Vagina (tissue), 2 donors: Measurements from ENCODE around the gene CMTM1. TPM values are rescaled to one million over a fixed set of nuclear protein-coding genes. Genes with fewer than 3 reads are reported as not detected.
"Not testable (repeated sequence)": the region's sequence is repeated elsewhere in the genome, so short reads cannot be mapped to it uniquely, and the experiment has no call there.

Source experiments
- DNase-seq, 2 donors: peaks; one replicate each; pipeline ENCODE4 v3.0.0-alpha.2; 2017; ENCODE audit errors: extremely low spot score in 2 of 2
- H3K27ac ChIP-seq: fragments of 200-600 bp; sonication (generic); one replicate; pipeline ENCODE4 v1.5.1; 2019
- H3K27me3 ChIP-seq: fragments of 200-600 bp; sonication (generic); one replicate; pipeline ENCODE4 v1.5.1; 2019
- H3K36me3 ChIP-seq, 2 donors: fragments of 200-600 bp; sonication (generic); one replicate each; pipeline ENCODE4 v1.5.1; 2017 to 2019
- H3K4me1 ChIP-seq: fragments of 200-600 bp; sonication (generic); one replicate; pipeline ENCODE4 v1.5.1; 2019
- H3K4me3 ChIP-seq, 2 donors: fragments of 200-600 bp; sonication (generic); 1 replicate in 1 of 2; 2 replicates in 1 of 2; pipeline ENCODE4 v1.5.1; 2016 to 2019
- H3K9me3 ChIP-seq: fragments of 200-600 bp; sonication (generic); one replicate; pipeline ENCODE4 v1.5.1; 2019
- POLR2A ChIP-seq, 2 donors: fragments of 450-650 bp; IDR thresholded peaks; one replicate each; pipeline ENCODE4 v1.6.1; 2017; ENCODE audit warnings: antibody characterized with exemption in 2 of 2, mild to moderate bottlenecking in 2 of 2, moderate library complexity in 2 of 2
- POLR2AphosphoS5 ChIP-seq, 2 donors: sonication (generic); formaldehyde crosslinking; IDR thresholded peaks; one replicate each; pipeline ENCODE4 v1.9.0; 2017; ENCODE audit warnings: antibody characterized with exemption in 2 of 2, mild to moderate bottlenecking in 2 of 2, low read depth in 1 of 2; ENCODE audit not compliant: insufficient read depth in 1 of 2
- intact Hi-C: fragments of 100-400 bp; cut with DNase I; formaldehyde crosslinking; loops from one replicate; pipeline ENCODE4 v1.15.1; 2023
- total RNA-seq: library from RNA; depleted of rRNA; stranded (reverse); fragments of >200 nt; gene quantifications from one replicate; pipeline ENCODE4 v1.2.3, GENCODE V29; 2016
- TF ChIP-seq, protein P1 (sequence below), 3 experiments: fragments of 450-650 bp in 2 of 3; fragments of 200-600 bp in 1 of 3; sonication (generic) in 1 of 3; IDR thresholded peaks; one replicate each; pipeline ENCODE4 v1.5.1; 2017 to 2019; ENCODE audit warnings: antibody characterized with exemption in 3 of 3, mild to moderate bottlenecking in 2 of 3, moderate library complexity in 2 of 3

Gene CMTM1
- total RNA-seq, 1 donor from 2014 or later = not detected

DNA sequence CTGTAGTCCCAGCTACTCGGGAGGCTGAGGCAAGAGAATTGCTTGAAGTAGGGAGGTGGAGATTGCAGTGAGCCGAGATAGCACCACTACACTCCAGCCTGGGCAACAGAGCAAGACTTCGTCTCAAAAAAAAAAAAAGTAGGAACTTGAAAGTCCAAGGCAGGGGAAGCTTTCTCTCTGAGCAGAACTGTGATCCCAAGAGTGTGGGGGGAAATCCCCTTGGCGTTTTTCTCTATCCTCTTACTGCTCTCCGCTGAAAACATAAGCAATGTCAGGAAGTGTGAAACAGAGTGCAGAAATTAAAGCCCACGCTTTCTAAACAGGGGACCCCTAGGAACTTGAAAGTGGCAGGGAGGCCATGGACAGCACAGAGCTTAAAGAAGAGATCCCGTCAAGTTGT, 28.5 kb downstream of the CMTM1 start:
- Histone ChIP-seq H3K4me1 (no peaks in the 10 kb centered on the region), H3K27ac (no peak overlapping the region), H3K36me3 (no peaks in the 10 kb centered on the region), H3K27me3 (no peaks in the 10 kb centered on the region), H3K9me3 (no peaks in the 10 kb centered on the region), H3K4me3 (no peak overlapping the region)
- no peak for DNase-seq
- TF ChIP-seq POLR2AphosphoS5 (IDR thresholded peaks at IDR 0.05; ENCODE audit: insufficient read depth in 1 of 2, low read depth in 1 of 2) (no peak), POLR2A (IDR thresholded peaks at IDR 0.05) (no peak)
- TF ChIP-seq, protein P1, sequence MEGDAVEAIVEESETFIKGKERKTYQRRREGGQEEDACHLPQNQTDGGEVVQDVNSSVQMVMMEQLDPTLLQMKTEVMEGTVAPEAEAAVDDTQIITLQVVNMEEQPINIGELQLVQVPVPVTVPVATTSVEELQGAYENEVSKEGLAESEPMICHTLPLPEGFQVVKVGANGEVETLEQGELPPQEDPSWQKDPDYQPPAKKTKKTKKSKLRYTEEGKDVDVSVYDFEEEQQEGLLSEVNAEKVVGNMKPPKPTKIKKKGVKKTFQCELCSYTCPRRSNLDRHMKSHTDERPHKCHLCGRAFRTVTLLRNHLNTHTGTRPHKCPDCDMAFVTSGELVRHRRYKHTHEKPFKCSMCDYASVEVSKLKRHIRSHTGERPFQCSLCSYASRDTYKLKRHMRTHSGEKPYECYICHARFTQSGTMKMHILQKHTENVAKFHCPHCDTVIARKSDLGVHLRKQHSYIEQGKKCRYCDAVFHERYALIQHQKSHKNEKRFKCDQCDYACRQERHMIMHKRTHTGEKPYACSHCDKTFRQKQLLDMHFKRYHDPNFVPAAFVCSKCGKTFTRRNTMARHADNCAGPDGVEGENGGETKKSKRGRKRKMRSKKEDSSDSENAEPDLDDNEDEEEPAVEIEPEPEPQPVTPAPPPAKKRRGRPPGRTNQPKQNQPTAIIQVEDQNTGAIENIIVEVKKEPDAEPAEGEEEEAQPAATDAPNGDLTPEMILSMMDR (IDR thresholded peaks at IDR 0.05) = no peak
- intact Hi-C loops = no loop called here

DNA sequence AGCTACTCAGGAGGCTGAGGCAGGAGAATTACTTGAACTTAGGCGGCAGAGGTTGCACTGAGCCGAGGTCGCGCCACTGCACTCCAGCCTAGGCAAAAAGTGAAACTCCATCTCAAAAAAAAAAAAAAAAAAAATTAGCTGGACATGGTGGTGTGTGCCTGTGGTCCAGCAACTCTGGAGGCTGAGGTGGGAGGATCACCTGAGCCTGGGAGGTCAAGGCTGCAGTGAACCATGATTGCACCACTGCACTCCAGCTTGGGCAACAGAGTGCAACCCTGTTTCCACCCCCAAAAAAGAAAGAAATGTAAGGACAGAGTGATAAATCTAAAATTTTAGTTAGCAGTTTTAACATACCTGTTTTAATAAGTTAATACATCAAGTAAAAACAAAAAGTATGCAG, 30.3 kb downstream of the CMTM1 start:
- H3K27me3 ChIP-seq, intact Hi-C loops, H3K4me3 ChIP-seq, DNase-seq, H3K4me1 ChIP-seq, H3K36me3 ChIP-seq, H3K27ac ChIP-seq, H3K9me3 ChIP-seq: not testable (repeated sequence)

DNA sequence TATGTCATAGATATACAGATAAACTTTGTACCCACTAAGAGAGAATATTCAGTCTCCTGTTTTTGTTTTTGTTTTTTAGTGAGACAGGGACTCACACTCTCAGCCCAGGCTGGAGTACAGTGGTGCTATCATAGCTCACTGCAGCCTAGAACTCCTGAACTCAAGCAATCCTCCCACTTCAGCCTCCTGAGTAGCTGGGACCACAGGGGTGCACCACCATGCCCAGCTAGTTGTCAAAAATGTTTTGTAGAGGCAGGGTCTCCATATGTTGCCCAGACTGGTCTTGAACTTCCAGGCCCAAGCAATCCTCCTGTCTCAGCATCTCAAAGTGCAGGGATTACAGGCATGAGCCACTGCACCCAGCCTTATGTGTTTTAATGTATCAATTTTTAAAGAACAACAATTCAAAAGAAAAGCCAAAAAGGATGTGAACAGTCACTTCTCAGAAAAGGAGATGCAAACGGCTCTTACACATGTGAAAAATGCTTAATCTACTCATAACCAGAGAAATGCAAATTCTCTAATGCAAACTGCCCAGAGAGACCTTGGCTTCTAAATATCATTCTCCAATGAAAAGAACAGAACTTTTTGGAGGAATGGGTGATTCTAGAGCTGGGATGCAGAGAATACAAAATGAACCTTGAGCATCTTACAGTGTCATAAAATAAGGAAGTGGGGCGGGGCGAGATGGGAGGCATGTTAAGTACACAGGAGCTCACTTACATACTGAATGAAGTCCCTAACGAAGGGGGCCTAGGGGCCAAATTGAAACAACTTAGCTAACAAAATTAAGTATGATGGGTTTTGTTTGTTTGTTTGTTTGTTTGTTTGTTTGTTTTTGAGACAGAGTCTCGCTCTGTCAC, 31.0 kb downstream of the CMTM1 start:
- no peak for TF ChIP-seq POLR2AphosphoS5 (IDR thresholded peaks at IDR 0.05; ENCODE audit: insufficient read depth in 1 of 2, low read depth in 1 of 2)
- H3K27me3 ChIP-seq = no peaks in the 10 kb centered on the region
- H3K27ac ChIP-seq = no peak overlapping the region
- H3K4me3 ChIP-seq = no peak overlapping the region
- DNase-seq = no peak
- no peaks in the 10 kb centered on the region for H3K36me3 ChIP-seq
- intact Hi-C loops = no loop called here
- no peaks in the 10 kb centered on the region for H3K4me1 ChIP-seq
- H3K9me3 ChIP-seq = no peaks in the 10 kb centered on the region

DNA sequence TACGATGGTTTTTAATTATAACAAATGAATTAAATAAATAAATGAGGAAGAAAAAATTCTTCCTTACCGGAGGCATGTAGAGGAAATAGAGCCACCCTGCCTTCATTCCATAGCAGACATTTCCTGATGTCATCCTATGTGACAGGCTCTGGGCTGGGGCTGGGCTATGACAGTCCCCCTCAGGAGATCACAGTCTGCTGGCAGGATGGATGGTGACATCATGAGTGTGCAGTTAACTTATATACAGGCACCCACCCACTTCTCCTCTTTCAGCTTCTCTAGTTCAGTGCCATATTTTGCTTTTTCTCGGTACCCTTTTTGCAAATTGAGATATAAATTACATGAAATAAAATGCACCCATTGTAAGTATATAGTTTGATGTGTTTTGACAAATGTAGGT, 31.9 kb downstream of the CMTM1 start:
- no peak for DNase-seq
- Histone ChIP-seq H3K4me3 (no peak overlapping the region), H3K36me3 (no peaks in the 10 kb centered on the region), H3K27me3 (no peaks in the 10 kb centered on the region), H3K4me1 (no peaks in the 10 kb centered on the region), H3K27ac (no peak overlapping the region), H3K9me3 (no peaks in the 10 kb centered on the region)
- intact Hi-C loops = no loop called here
- TF ChIP-seq POLR2A (IDR thresholded peaks at IDR 0.05) = no peak
- no peak for TF ChIP-seq POLR2AphosphoS5 (IDR thresholded peaks at IDR 0.05; ENCODE audit: insufficient read depth in 1 of 2, low read depth in 1 of 2)
- TF ChIP-seq, protein P1 (IDR thresholded peaks at IDR 0.05) = no peak

DNA sequence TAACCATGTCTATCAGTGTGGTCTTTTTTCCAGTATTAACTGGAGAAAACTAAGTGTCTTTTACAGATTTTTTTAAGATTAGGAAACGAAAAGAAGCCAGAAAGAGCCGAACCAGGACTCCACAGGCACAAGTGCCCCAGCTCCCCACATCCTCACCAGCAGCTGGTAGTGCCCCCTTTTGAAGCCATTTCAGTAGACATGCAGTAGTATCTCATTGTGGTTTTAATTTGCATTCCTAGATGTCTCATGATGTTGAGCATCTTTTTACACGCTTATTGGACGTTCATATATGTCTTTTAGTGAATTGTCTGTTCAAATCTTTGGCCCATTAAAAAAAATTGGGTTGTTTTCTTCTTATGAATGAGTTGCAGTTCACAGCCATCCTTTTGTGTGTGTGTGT, 33.5 kb downstream of the CMTM1 start:
- peaks cover 11% of the 10 kb centered on the region for H3K4me1 ChIP-seq
- H3K36me3 ChIP-seq = no peaks in the 10 kb centered on the region
- TF ChIP-seq, protein P1 (IDR thresholded peaks at IDR 0.05) = no peak
- TF ChIP-seq POLR2A (IDR thresholded peaks at IDR 0.05) (no peak), POLR2AphosphoS5 (IDR thresholded peaks at IDR 0.05; ENCODE audit: insufficient read depth in 1 of 2, low read depth in 1 of 2) (no peak)
- DNase-seq = no peak
- H3K4me3 ChIP-seq = no peak overlapping the region
- no peaks in the 10 kb centered on the region for H3K27me3 ChIP-seq
- no peak overlapping the region for H3K27ac ChIP-seq
- no peaks in the 10 kb centered on the region for H3K9me3 ChIP-seq
- intact Hi-C loops = loop anchor here (5.0 to 10.0 kb wide), 3 partner anchors 75 to 192 kb away; no protein-coding TSS in a partner anchor

DNA sequence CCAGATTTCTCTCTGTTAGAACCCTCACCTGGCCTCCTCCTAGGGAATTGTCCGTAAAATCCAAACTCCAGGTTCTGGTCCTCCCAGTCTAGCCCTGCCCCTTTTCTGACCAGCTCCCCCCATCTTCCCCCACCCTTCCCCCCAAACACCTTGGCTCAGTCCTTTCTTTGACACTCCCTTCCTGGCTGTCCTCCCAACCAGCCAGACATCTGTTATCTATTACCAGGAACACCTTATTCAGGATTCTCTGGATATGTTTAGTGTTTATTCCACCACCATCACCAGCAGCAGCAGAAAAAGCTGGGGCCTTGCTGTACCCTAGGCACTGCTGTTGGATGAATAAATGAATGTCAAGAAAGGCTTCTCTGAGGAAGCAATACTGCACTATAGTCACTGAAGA, 34.2 kb downstream of the CMTM1 start:
- no peak overlapping the region for H3K27ac ChIP-seq
- H3K27me3 ChIP-seq = no peaks in the 10 kb centered on the region
- H3K4me3 ChIP-seq = no peak overlapping the region
- no peaks in the 10 kb centered on the region for H3K9me3 ChIP-seq
- peaks cover 18% of the 10 kb centered on the region for H3K4me1 ChIP-seq
- no peak for DNase-seq
- no peak for TF ChIP-seq POLR2A (IDR thresholded peaks at IDR 0.05)
- no peak for TF ChIP-seq POLR2AphosphoS5 (IDR thresholded peaks at IDR 0.05; ENCODE audit: insufficient read depth in 1 of 2, low read depth in 1 of 2)
- TF ChIP-seq, protein P1 (IDR thresholded peaks at IDR 0.05) = no peak
- H3K36me3 ChIP-seq = no peaks in the 10 kb centered on the region
- intact Hi-C loops = loop anchor here (5.0 to 10.0 kb wide), 3 partner anchors 76 to 193 kb away; no protein-coding TSS in a partner anchor
